ENCODE results near the gene POP4. TPM values are rescaled to one million over a fixed set of nuclear protein-coding genes. Genes with fewer than 3 reads are reported as not detected.

Gene POP4
- total and polyA plus RNA-seq, 2 of the 8 experiments (the other 6 are each of a cell fraction or from before 2014, with no cell fraction given), result 29.1 to 41.5 TPM

DNA sequence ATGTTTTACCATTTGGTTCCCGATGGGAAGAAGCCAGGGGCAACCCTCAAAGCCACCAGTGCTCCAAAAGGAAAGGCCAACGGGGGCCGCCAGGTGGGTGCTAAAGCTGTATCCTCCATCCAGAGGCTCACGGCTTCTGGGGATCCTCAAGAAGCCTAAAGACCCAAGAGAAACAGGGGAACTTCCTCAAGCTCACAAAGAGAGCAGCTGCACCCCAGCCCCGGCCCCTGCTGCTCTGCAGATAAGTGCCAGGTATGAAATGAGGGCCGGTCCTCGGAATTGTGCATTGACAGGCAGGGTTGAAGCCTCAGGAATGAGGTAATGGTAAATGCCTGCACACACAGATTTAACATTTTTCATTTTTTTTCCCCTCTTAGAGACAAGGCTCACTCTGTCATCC is 8.0 kb upstream of the POP4 start (continued):
- TF ChIP-seq KDM4A (IDR thresholded peaks at IDR 0.05; ENCODE audit: low read depth, low read length, severe bottlenecking) (no peak), BACH1 (IDR thresholded peaks at IDR 0.05; ENCODE audit: low read length) (no peak), CHD2 (IDR thresholded peaks at IDR 0.05; ENCODE audit: low read length) (no peak), TAF7 (optimal IDR thresholded peaks at IDR 0.05; ENCODE audit: borderline replicate concordance, low read depth, low read length) (no peak), SP1 (IDR thresholded peaks at IDR 0.05; ENCODE audit: low read depth, low read length) (no peak), RXRA (IDR thresholded peaks at IDR 0.05; ENCODE audit: insufficient read depth, low read depth, low read length) (no peak)
- TF ChIP-seq, protein P1, sequence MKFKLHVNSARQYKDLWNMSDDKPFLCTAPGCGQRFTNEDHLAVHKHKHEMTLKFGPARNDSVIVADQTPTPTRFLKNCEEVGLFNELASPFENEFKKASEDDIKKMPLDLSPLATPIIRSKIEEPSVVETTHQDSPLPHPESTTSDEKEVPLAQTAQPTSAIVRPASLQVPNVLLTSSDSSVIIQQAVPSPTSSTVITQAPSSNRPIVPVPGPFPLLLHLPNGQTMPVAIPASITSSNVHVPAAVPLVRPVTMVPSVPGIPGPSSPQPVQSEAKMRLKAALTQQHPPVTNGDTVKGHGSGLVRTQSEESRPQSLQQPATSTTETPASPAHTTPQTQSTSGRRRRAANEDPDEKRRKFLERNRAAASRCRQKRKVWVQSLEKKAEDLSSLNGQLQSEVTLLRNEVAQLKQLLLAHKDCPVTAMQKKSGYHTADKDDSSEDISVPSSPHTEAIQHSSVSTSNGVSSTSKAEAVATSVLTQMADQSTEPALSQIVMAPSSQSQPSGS (IDR thresholded peaks at IDR 0.05; ENCODE audit: low read length), result no peak
